Smooth muscle cell (in vitro differentiated cells): Measurements from ENCODE around the gene OTOS. TPM values are rescaled to one million over a fixed set of nuclear protein-coding genes. Genes with fewer than 3 reads are reported as not detected.

Experiments
- DNase-seq: peaks from one replicate; lab custom pipeline; 2025; ENCODE audit not compliant: unreplicated experiment; lab: John Stamatoyannopoulos, UW
- H2AFZ ChIP-seq: fragments of 200-600 bp; sonication (generic); 2 replicates; pipeline ENCODE4 v1.6.0; 2016; ENCODE audit warnings: antibody characterized with exemption, low read depth, mild to moderate bottlenecking
- H3F3A ChIP-seq: fragments of 200-600 bp; sonication (generic); 2 replicates; pipeline ENCODE4 v1.6.0; 2017; ENCODE audit warnings: antibody characterized with exemption, low read depth
- H3K27ac ChIP-seq: fragments of 200-600 bp; sonication (generic); 2 replicates; pipeline ENCODE4 v1.5.1; 2016; ENCODE audit warnings: low read depth, mild to moderate bottlenecking
- H3K27me3 ChIP-seq: fragments of 200-600 bp; sonication (generic); 2 replicates; pipeline ENCODE4 v1.6.1; 2016; ENCODE audit warnings: low read depth, mild to moderate bottlenecking
- H3K36me3 ChIP-seq: fragments of 200-600 bp; sonication (generic); 2 replicates; pipeline ENCODE4 v1.5.1; 2016; ENCODE audit warnings: low read depth
- H3K4me1 ChIP-seq: fragments of 200-600 bp; sonication (generic); 2 replicates; pipeline ENCODE4 v1.5.1; 2016; ENCODE audit warnings: low read depth
- H3K4me2 ChIP-seq: fragments of 200-600 bp; sonication (generic); 2 replicates; pipeline ENCODE4 v1.6.0; 2016; ENCODE audit warnings: mild to moderate bottlenecking
- H3K4me3 ChIP-seq: fragments of 200-600 bp; sonication (generic); 2 replicates; pipeline ENCODE4 v1.5.1; 2016; ENCODE audit warnings: mild to moderate bottlenecking
- H3K79me2 ChIP-seq: fragments of 200-600 bp; sonication (generic); 2 replicates; pipeline ENCODE4 v1.6.0; 2016; ENCODE audit warnings: low read depth, mild to moderate bottlenecking
- H3K9ac ChIP-seq: fragments of 200-600 bp; sonication (generic); 2 replicates; pipeline ENCODE4 v1.6.0; 2016; ENCODE audit warnings: low read depth
- H3K9me3 ChIP-seq: fragments of 200-600 bp; sonication (generic); replicated peaks from 2 replicates; pipeline ENCODE4 v1.5.1; 2016; ENCODE audit warnings: low read depth
- H4K20me1 ChIP-seq: fragments of 200-600 bp; sonication (generic); 2 replicates; pipeline ENCODE4 v1.6.0; 2016; ENCODE audit warnings: low read depth
- CTCF ChIP-seq: fragments of 200-600 bp; sonication (generic); IDR thresholded peaks from 2 replicates; pipeline ENCODE4 v1.5.1; 2017; ENCODE audit warnings: borderline replicate concordance, mild to moderate bottlenecking, antibody characterized with exemption; ENCODE audit not compliant: insufficient read depth, poor library complexity, severe bottlenecking
- WGBS: methylation state at CpG from one replicate; pipeline ENCODE4 v1.1.7; 2016; ENCODE audit warnings: low lambda C conversion rate; 5-methylcytosine and 5-hydroxymethylcytosine counted together
- polyA plus RNA-seq: library from polyadenylated mRNA; unstranded; fragments of >200 nt; fragmentation: Nextera tagmentation; extraction: Ambion mirVana; gene quantifications from 2 replicates; pipeline ENCODE4 v1.2.1, GENCODE V29; 2016
- total RNA-seq: library from RNA; depleted of rRNA; stranded (reverse); fragments of >200 nt; gene quantifications from 2 replicates; pipeline ENCODE4 v1.2.3, GENCODE V29; 2014

Gene OTOS
- total and polyA plus RNA-seq, 2 experiments from 2014 or later = not detected

- Histone ChIP-seq H3K27ac (no peak overlapping the region), H3K4me3 (no peak overlapping the region), H4K20me1 (no peaks in the 10 kb centered on the region), H3K9ac (no peak overlapping the region), H3K36me3 (no peaks in the 10 kb centered on the region), H3K79me2 (no peaks in the 10 kb centered on the region), H3K4me2 (no peak overlapping the region), H3K27me3 (peaks cover 65% of the 10 kb centered on the region), H3K4me1 (no peaks in the 10 kb centered on the region), H2AFZ (no peak overlapping the region), H3F3A (no peaks in the 10 kb centered on the region), H3K9me3 (no peaks in the 10 kb centered on the region)
- WGBS = 80% methylated on average over 11 of the region's 11 CpGs
- no peak for TF ChIP-seq CTCF
- DNase-seq = no peak
Measured at GRCh38 chr2:240179186-240179815, 38.8 kb upstream of the OTOS start.

- DNase-seq = no peak
- no peak overlapping the region for H3K4me2 ChIP-seq
- H3K36me3 ChIP-seq = no peaks in the 10 kb centered on the region
- no peak overlapping the region for H3K27ac ChIP-seq
- no peak overlapping the region for H2AFZ ChIP-seq
- no peak overlapping the region for H3K9ac ChIP-seq
- H3K4me3 ChIP-seq = no peak overlapping the region
- no peaks in the 10 kb centered on the region for H4K20me1 ChIP-seq
- H3K79me2 ChIP-seq = no peaks in the 10 kb centered on the region
- H3K9me3 ChIP-seq = no peaks in the 10 kb centered on the region
- 78% methylated on average over 3 of the region's 3 CpGs for WGBS
- H3K4me1 ChIP-seq = no peaks in the 10 kb centered on the region
- peaks cover 63% of the 10 kb centered on the region for H3K27me3 ChIP-seq
- no peak for TF ChIP-seq CTCF
- no peaks in the 10 kb centered on the region for H3F3A ChIP-seq
Measured at GRCh38 chr2:240178564-240178963, 38.1 kb upstream of the OTOS start.

- Histone ChIP-seq H3K9ac (no peak overlapping the region), H4K20me1 (no peaks in the 10 kb centered on the region), H3K4me1 (peaks cover 3% of the 10 kb centered on the region), H3K4me3 (no peak overlapping the region), H3F3A (no peaks in the 10 kb centered on the region), H3K27ac (no peak overlapping the region), H3K27me3 (peaks cover 43% of the 10 kb centered on the region), H2AFZ (no peak overlapping the region), H3K9me3 (no peaks in the 10 kb centered on the region), H3K36me3 (no peaks in the 10 kb centered on the region), H3K4me2 (no peak overlapping the region), H3K79me2 (no peaks in the 10 kb centered on the region)
- DNase-seq = no peak
- WGBS = 93% methylated on average over 7 of the region's 7 CpGs
- no peak for TF ChIP-seq CTCF
Measured at GRCh38 chr2:240174496-240174895, 34.0 kb upstream of the OTOS start.
